ENCODE data around the gene HS6ST3.

The HS6ST3 gene

GRCh38 chr13:96342286-96342685 is 252.4 kb downstream of the HS6ST3 start:
- no peak for DNase-seq

DNA sequence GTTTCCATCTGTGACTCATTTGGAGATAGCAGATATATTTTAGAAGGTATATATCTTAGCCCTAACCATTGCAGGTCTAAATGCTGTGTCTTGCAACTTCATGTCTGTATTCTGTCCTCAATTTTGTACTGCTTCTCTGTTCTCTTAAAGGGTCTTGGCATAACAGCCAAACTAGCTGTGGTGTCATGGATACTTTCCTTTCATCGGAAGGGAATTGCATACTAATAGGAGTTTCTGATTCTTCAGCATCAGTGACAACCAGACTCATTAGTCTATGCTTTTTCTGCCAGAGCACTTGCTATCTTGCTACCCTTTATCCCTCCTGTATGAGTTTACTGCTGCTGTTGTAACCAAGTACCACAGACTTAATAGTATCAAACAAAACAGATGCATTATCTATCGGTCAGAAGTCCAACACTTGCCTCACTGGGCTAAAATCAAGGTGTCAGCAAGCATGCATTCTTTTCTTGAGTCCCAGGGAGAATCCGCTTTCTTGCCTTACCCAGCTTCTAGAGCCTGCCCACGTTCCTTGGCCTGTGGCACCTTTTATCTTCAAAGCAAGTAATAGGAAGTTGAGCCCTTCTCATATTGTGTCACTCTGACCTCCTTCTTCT is 253.1 kb downstream of the HS6ST3 start:
- no peak for DNase-seq

GRCh38 chr13:96346921-96347320 is 257.0 kb downstream of the HS6ST3 start:
- no peak for DNase-seq

DNA sequence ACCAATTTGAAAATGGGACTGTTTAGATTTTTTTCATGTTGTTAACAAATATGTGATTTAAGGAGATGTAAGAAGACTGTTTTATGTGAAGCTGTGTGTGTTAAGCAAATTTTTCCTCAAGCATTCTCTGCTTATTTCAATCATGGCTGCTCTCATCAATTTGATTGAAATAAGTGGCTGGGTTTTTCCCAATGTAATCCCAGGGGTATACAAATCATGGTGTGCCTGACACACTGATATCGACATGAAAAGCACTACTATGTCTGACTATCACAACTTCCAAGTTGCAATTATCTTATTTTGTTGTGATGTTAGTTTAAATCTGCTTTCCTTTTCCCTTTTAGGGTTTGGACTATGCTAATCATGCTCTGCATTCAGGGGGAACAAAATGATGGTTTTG is 283.7 kb downstream of the HS6ST3 start:
- DNase-seq = no peak

- no peak for DNase-seq
These were observed 287.9 kb downstream of the HS6ST3 start for GRCh38 chr13:96377835-96378234.

- DNase-seq = no peak
These were observed 290.1 kb downstream of the HS6ST3 start for GRCh38 chr13:96379967-96380366.

- no peak for DNase-seq
These were observed 291.8 kb downstream of the HS6ST3 start for GRCh38 chr13:96381681-96382080.

DNA sequence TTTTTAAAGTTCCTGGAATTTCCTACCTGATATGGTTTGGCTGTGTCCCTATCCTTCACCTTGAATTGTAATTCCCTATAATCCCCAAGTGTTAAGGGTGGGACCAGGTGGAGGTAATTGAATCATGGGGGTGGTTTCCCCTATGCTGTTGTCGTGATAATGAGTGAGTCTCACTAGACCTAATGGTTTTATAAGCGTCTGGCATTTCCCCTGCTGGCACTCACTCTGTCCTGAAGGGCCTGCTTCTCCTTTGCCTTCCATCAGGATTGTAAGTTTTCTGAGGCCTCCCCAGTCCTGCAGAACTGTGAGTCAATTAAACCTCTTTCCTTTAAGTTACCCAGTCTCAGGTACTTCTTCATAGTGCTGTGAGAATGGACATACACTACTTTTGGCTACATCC is 298.7 kb downstream of the HS6ST3 start:
- DNase-seq = no peak

DNA sequence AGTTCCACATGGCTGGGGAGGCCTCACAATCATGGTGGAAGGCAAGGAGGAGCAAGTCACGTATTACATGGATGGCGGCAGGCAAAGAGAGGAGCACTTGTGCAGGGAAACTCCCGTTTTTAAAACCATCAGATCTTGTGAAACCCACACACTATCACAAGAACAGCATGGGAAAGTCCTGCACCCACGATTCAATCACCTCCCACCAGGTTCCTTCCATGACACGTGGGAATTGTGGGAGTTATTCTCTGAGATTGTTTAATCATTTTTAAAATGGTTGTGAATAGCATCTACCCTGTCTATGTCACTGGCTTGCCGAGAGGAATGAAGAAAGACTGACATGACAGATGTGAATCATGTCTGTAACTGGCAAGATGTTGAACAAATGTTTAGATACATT is 301.7 kb downstream of the HS6ST3 start:
- DNase-seq = no peak

DNA sequence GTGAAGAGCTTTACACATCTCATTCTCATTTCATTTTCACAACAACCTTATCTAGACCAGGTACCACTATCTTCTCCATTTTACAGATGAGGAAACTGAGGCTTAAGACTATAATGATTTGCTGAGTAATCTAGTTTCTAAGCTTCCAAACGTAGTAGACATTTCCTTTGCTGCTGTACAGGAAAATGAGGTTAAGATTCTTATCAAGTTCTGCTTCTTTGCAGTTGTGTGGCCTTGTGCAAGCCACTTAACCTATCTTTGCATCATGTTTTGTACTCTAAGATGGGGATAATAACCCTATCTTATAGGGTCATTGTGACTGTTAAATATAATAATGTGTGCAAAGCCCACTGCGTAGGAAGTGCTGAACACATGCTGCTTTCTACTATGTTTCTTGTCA is 307.9 kb downstream of the HS6ST3 start:
- no peak for DNase-seq

DNA sequence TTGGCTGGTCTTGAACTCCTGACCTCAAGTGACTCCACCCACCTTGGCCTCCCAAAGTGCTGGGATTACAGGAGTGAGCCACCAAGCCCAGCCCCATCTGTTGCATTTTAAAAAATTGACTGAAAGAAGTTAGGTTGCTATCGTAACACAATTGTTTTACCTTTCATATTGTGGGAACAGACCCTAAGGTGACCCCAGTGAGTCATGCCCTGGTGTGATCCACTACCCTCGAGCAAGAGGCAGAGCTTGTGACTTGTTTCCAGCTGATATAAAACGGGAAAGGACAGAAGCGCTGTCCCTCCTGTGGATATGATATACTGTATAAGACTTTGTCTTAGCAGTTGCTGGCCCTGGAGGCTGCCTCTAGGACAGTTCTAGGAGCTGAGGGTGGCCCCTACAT is 308.6 kb downstream of the HS6ST3 start:
- DNase-seq = no peak

DNA sequence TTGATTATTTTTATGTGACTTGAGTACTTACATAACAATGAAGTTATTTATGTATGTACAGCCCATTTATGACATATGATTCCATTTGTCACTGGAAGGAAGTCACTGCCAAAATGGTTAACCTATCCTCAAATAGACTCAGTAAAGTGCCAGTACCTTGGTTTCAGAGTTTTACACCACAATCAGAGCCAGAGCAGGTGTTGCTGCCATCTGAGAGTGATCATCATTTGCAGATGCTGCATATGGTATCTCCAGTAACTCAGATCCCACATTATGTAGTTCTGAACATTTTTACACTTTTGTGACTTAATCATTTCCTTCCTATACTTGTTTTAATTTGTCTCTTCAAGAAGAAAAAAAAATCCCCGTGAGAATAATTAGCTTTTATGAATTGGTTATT is 313.3 kb downstream of the HS6ST3 start:
- DNase-seq = no peak

- DNase-seq = no peak
These were observed 313.7 kb downstream of the HS6ST3 start for GRCh38 chr13:96403651-96404050.

DNA sequence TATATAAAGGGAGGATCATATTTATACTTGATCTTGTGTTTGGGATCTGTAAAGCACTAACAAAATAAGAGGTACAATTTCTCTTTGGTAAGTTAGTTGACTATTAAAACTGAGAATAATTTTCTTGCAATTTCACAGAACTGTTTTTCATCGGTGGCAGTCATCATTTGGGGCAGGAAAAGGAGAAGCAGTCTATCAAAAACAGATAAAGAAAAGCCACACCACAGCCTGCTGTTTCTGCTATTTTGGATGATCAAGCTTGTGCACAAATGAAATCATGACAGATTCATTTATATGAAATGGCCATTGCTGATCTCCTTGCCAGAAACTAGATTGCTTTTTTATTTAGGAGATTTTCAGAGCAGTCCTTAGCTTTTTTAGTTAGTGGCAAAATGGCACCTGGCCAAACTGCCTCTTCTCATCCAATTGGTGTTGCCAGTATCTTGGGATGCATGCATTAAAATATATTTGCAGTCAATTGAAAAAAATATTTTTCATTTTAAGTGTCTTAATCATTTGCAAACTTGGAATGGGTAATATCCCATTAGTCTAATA is 326.0 kb downstream of the HS6ST3 start:
- DNase-seq = no peak

DNA sequence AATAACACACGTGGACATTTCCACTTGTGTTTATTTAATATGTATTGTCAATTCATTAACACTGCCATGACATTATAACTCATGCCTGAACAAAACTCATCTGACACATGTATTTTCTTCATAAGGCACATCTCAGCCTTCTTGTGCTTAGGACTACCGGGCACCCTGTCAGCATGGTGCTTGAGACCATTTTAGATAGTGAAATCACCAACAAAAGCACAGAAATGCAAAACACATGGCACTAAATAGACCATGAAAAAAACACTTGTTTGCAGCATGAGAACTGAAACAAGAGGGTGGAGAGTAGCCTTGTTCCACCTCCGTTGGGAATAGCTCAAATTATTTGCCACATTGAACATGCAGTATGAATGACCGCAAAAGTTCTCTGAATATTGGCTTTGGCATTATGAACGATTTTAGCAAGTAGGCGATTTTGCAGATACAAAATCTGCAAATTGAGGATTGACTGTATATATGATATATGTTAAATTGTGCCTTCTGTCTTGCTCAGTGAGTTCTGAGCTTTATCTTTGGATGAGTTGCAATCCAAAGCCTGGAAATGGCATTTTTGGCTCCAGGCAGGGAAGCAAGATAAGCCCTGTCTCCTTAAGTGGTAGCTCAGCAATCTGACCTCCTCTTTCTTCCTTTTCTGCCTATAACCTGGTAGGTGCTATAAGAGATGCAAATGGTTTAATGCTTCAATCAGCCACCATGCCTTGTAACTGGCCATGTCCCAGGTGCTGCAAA is 328.2 kb downstream of the HS6ST3 start:
- no peak for DNase-seq

- DNase-seq = no peak
These were observed 331.4 kb downstream of the HS6ST3 start for GRCh38 chr13:96421314-96421713.

DNA sequence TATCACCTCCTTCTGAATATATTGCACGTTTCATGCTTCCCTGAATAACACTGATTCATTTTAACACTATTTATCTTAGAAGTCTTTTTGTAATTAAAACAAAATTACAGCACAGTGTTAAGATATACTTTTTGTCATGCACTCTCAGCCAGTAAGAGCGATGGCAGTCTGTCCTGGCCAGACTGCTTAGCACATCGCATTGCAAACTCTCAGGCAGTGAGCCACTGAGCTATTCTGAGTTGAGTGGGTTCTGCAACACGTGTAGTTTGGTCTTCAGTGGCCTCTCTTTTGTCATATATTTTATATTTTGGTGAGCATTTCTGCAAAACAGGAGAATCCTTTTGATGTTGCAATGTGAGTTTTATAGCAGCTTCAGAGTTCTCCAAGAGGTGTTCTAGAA is 332.1 kb downstream of the HS6ST3 start:
- no peak for DNase-seq

GRCh38 chr13:96426167-96426566 is 336.3 kb downstream of the HS6ST3 start:
- no peak for DNase-seq

- DNase-seq = no peak
These were observed 339.0 kb downstream of the HS6ST3 start for GRCh38 chr13:96428911-96429310.

- no peak for DNase-seq
These were observed 341.2 kb downstream of the HS6ST3 start for GRCh38 chr13:96431044-96431581.

GRCh38 chr13:96444676-96445075 is 354.8 kb downstream of the HS6ST3 start:
- no peak for DNase-seq

DNA sequence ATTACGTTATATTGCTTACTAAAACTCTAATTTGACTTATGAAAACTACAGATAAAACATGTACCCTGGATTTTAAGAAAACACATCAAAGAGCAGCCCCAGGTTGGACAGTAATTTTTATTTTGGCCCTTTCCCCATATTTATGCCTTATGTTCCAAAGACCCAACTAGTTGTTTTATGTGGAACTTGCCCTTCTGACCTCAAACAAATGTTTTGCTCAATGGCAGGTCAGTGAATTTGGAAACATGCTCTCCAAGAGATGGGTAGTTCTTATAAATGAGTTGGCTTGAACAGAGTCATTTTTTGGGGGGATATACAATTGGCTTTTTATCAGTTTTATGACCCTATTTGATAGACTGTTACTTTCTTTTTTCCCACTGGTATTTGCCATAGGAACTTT is 360.0 kb downstream of the HS6ST3 start:
- DNase-seq = no peak

GRCh38 chr13:96450326-96451020 is 360.6 kb downstream of the HS6ST3 start:
- DNase-seq = no peak

DNA sequence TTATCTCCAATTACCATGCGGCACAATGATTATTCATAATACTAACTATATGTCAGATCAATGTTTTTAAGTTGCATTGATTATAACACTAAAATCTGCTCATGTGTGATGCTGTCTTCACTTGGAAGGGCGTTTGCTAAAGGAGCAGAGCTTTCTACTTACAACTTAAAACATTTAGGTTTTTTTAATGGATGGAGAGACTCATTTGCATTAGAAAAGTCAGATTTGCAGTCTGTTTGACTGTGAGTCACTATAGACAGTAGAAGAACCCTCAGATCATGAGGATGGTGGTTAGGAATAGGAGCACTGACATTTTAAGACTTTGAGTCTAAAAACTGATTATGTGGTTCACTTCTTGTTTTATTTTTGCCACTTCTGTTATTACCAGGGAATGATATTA is 364.6 kb downstream of the HS6ST3 start:
- no peak for DNase-seq

Measured in T1000 (cell line).